Left ventricle myocardium inferior (tissue), 1 donor: Measurements from ENCODE around the gene LIMS2. TPM values are rescaled to one million over a fixed set of nuclear protein-coding genes. Genes with fewer than 3 reads are reported as not detected.

Source experiments
- DNase-seq: peaks from one replicate; pipeline ENCODE4 v3.0.0-alpha.2; 2020
- H3K27ac ChIP-seq: fragments of 200-600 bp; replicated peaks from 2 replicates; pipeline ENCODE4 v1.8.0; 2021
- H3K27me3 ChIP-seq: fragments of 200-600 bp; 2 replicates; pipeline ENCODE4 v1.8.0; 2021; ENCODE audit warnings: low read depth
- H3K36me3 ChIP-seq: fragments of 200-600 bp; 2 replicates; pipeline ENCODE4 v1.8.0; 2021
- H3K4me1 ChIP-seq: fragments of 200-600 bp; 2 replicates; pipeline ENCODE4 v1.8.0; 2021
- H3K4me3 ChIP-seq: fragments of 200-600 bp; 2 replicates; pipeline ENCODE4 v1.8.0; 2021; ENCODE audit warnings: mild to moderate bottlenecking, moderate library complexity
- H3K9me3 ChIP-seq: fragments of 200-600 bp; replicated peaks from 2 replicates; pipeline ENCODE4 v1.8.0; 2021
- CTCF ChIP-seq: fragments of 200-600 bp; IDR thresholded peaks from 2 replicates; pipeline ENCODE4 v1.8.0; 2021; ENCODE audit warnings: antibody characterized with exemption, mild to moderate bottlenecking, borderline replicate concordance
- intact Hi-C: fragments of 100-400 bp; cut with micrococcal nuclease; formaldehyde crosslinking; loops from one replicate; pipeline ENCODE4 v1.11.0; 2022
- total RNA-seq: library from RNA; stranded (reverse); fragmentation: NEBNext Ultra II Directional; extraction: Animal tissue kit (Norgen Biotek cat#: 25700); gene quantifications from one replicate; pipeline ENCODE4 v1.2.1, GENCODE V29; 2021
- donor health status: DM: no; HTN: yes; CAD: no; lungs with severe emphysema.

The LIMS2 gene
- total RNA-seq, 1 donor from 2014 or later, result 173 TPM

- Histone ChIP-seq H3K9me3 (no peaks in the 10 kb centered on the region), H3K4me3 (no peak overlapping the region), H3K27ac (peak overlapping the region; percentile 4), H3K27me3 (no peaks in the 10 kb centered on the region), H3K4me1 (peaks cover 54% of the 10 kb centered on the region), H3K36me3 (peaks cover 64% of the 10 kb centered on the region)
- TF ChIP-seq CTCF, result no peak
- intact Hi-C loops, result no loop called here
- DNase-seq, result no peak
Measured at GRCh38 chr2:127719301-127720218, 44.2 kb upstream of the LIMS2 start.

- DNase-seq, result no peak
- Histone ChIP-seq H3K27ac (no peak overlapping the region), H3K9me3 (no peaks in the 10 kb centered on the region), H3K27me3 (no peaks in the 10 kb centered on the region), H3K4me1 (peaks cover 43% of the 10 kb centered on the region), H3K4me3 (no peak overlapping the region), H3K36me3 (peaks cover 66% of the 10 kb centered on the region)
- intact Hi-C loops, result no loop called here
- TF ChIP-seq CTCF, result no peak
Measured at GRCh38 chr2:127718271-127718670, 42.9 kb upstream of the LIMS2 start.

GRCh38 chr2:127715778-127716449, 40.6 kb upstream of the LIMS2 start:
- Histone ChIP-seq H3K27ac (no peak overlapping the region), H3K4me1 (peaks cover 22% of the 10 kb centered on the region), H3K36me3 (peaks cover 53% of the 10 kb centered on the region), H3K27me3 (no peaks in the 10 kb centered on the region), H3K4me3 (no peak overlapping the region), H3K9me3 (no peaks in the 10 kb centered on the region)
- DNase-seq, result no peak
- intact Hi-C loops, result no loop called here
- no peak for TF ChIP-seq CTCF

GRCh38 chr2:127713562-127713961, 38.2 kb upstream of the LIMS2 start:
- H3K4me3 ChIP-seq, result no peak overlapping the region
- no peak overlapping the region for H3K27ac ChIP-seq
- peaks cover 48% of the 10 kb centered on the region for H3K36me3 ChIP-seq
- intact Hi-C loops, result no loop called here
- no peak for TF ChIP-seq CTCF
- no peak for DNase-seq
- no peaks in the 10 kb centered on the region for H3K9me3 ChIP-seq
- H3K27me3 ChIP-seq, result no peaks in the 10 kb centered on the region
- peaks cover 30% of the 10 kb centered on the region for H3K4me1 ChIP-seq

GRCh38 chr2:127712999-127713398, 37.7 kb upstream of the LIMS2 start:
- DNase-seq, result no peak
- intact Hi-C loops, result no loop called here
- Histone ChIP-seq H3K27me3 (no peaks in the 10 kb centered on the region), H3K36me3 (peaks cover 49% of the 10 kb centered on the region), H3K9me3 (no peaks in the 10 kb centered on the region), H3K4me1 (peaks cover 36% of the 10 kb centered on the region), H3K4me3 (no peak overlapping the region), H3K27ac (no peak overlapping the region)
- TF ChIP-seq CTCF, result no peak
